Measurements from ENCODE around the gene POT1.

The POT1 gene

DNA sequence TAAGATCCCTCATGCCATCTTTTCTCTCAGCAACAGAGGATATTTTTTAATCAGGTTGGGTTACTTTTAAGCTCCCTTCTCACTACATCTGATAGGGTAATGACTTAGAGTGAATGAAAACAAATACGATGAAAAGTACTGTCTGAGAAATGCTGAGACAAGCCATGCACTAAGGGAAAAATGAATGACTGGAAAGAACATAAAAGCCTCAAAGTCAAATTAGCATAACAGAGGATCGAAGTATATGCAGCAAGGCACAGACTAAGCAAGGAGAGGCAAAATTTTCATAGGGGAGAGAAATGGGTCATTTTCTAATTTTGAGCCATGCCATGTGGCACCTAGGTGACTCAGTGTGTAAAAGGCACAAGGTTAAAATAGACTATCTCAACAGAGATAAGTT lies 8.5 kb upstream of the POT1 start:
- H3K9me3 ChIP-seq (ENCODE audit: control insufficient read depth, insufficient read depth, low read length), result no peaks in the 10 kb centered on the region
- H3K4me1 ChIP-seq (ENCODE audit: control insufficient read depth, insufficient read depth, low read length), result no peaks in the 10 kb centered on the region
- DNase-seq (ENCODE audit: low read depth, low spot score), result no peak
- H3K4me3 ChIP-seq (ENCODE audit: low read length), result no peak overlapping the region
- WGBS (ENCODE audit: insufficient coverage, insufficient read length), result no CpG with 5 or more reads among the region's 2 CpGs
- H3K36me3 ChIP-seq (ENCODE audit: control insufficient read depth, insufficient read depth, low read length), result no peaks in the 10 kb centered on the region
- H3K27me3 ChIP-seq (ENCODE audit: control insufficient read depth, insufficient read depth, low read length), result no peaks in the 10 kb centered on the region
- H3K27ac ChIP-seq (ENCODE audit: low read length), result no peak overlapping the region

DNA sequence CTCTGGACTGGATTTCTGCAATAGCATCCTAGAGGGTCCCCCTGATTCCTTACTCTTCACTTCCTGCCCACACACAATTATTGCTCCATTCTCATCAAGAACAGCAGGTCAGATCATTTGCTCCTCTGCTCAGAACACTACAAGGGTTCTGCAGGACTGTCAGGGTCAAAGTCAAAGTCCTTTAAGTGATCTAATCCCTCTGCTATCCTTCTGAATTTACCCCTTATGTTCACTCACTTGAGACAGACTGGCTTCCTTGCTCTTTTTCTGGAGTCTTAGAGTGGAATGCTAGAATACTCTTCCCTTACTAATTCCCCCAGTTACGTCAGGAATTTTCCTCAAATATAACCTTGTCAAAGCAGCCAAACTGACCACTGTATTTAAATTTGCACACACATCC lies 7.5 kb upstream of the POT1 start:
- no CpG with 5 or more reads among the region's 1 CpG for WGBS (ENCODE audit: insufficient coverage, insufficient read length)
- Histone ChIP-seq H3K9me3 (ENCODE audit: control insufficient read depth, insufficient read depth, low read length) (no peaks in the 10 kb centered on the region), H3K4me1 (ENCODE audit: control insufficient read depth, insufficient read depth, low read length) (no peaks in the 10 kb centered on the region), H3K36me3 (ENCODE audit: control insufficient read depth, insufficient read depth, low read length) (no peaks in the 10 kb centered on the region), H3K4me3 (ENCODE audit: low read length) (no peak overlapping the region), H3K27me3 (ENCODE audit: control insufficient read depth, insufficient read depth, low read length) (no peaks in the 10 kb centered on the region), H3K27ac (ENCODE audit: low read length) (no peak overlapping the region)
- no peak for DNase-seq (ENCODE audit: low read depth, low spot score)

DNA sequence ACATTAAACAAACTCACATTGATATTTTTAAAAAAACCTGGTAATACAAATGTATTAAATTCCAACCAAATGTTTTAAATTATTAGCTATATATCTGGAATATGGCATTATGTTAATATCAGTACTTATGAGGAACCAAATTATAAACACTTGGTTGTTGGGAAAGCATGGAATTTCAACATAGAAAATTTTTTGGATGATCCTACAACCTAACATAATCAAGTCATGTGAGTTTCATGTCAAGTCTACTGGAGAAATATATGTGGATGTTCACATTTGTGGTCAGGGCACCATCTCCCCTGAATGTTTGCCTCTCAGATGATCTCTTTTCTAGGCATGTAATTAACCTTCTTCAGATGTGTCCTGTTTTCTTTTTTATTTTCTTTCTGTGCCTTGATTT lies 5.2 kb upstream of the POT1 start:
- Histone ChIP-seq H3K4me3 (ENCODE audit: low read length) (no peak overlapping the region), H3K9me3 (ENCODE audit: control insufficient read depth, insufficient read depth, low read length) (no peaks in the 10 kb centered on the region), H3K27me3 (ENCODE audit: control insufficient read depth, insufficient read depth, low read length) (no peaks in the 10 kb centered on the region), H3K36me3 (ENCODE audit: control insufficient read depth, insufficient read depth, low read length) (no peaks in the 10 kb centered on the region), H3K27ac (ENCODE audit: low read length) (no peak overlapping the region), H3K4me1 (ENCODE audit: control insufficient read depth, insufficient read depth, low read length) (no peaks in the 10 kb centered on the region)
- DNase-seq (ENCODE audit: low read depth, low spot score), result no peak

DNA sequence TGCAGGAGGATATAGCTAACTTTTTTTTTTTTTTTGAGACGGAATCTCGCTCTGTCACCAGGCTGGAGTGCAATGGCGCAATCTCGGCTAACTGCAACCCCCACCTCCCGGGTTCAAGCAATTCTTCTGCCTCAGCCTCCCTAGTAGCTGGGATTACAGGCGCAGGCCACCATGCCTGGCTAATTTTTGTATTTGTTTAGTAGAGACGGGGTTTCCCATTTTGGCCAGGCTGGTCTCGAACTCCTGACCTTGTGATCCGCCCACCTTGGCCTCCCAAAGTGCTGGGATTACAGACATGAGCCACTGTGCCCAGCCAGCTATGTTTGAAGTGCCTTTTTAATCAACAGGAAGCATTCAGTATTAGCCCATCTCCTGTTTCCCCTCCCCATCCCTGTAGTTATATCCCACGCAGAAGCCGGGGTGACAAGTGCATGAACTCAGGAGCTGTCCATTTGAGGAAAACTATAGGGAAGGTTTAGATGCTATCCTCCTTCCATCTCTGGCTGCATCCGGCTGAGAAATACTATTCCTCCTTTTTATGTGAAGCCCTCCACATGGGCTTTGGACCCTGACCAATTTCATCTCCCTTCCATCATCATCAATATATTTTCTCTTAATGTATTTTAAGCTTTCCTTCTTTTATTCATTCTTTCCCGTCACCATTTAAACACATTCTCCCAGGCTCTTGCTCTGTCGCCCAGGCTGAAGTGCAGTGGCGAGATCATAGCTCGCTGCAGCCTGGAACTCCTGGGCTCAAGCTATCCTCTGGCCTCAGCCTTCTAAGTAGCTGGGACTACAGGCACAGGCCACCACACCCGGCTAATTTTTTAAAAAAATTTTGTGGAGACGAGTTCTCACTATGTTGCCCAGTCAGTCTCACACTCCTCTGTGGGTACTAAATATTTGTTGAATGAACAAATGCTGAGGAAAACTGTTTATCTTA lies 1.3 kb upstream of the POT1 start:
- DNase-seq (ENCODE audit: low read depth, low spot score), result no peak
- no peak overlapping the region for H3K4me3 ChIP-seq (ENCODE audit: low read length)
- no peaks in the 10 kb centered on the region for H3K36me3 ChIP-seq (ENCODE audit: control insufficient read depth, insufficient read depth, low read length)
- whole genome bisulfite sequencing (ENCODE audit: insufficient coverage, insufficient read length), result 100% methylated on average over 1 of the region's 18 CpGs
- no peaks in the 10 kb centered on the region for H3K4me1 ChIP-seq (ENCODE audit: control insufficient read depth, insufficient read depth, low read length)
- H3K9me3 ChIP-seq (ENCODE audit: control insufficient read depth, insufficient read depth, low read length), result no peaks in the 10 kb centered on the region
- H3K27me3 ChIP-seq (ENCODE audit: control insufficient read depth, insufficient read depth, low read length), result no peaks in the 10 kb centered on the region
- H3K27ac ChIP-seq (ENCODE audit: low read length), result no peak overlapping the region

DNA sequence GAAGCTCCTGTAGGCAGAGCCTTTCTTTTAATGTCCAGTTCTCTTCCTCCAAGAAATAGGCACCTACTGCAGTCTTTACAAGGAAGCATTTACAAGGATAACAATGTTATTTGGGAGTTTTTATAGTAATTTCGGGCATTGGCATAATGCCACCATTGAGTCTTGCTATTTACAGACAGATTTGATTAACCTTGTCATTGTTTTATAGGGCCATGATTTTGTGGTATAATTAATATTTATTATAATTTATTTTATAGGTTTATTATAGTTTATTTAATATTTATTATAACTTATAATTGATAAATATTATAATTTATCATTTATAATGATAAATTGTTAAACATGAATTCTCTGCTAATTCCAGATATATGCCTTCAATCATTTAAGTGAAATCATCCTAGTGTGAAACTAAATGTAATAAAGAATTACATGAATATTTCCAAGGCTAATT lies 573 bp upstream of the POT1 start:
- H3K4me3 ChIP-seq (ENCODE audit: low read length), result no peak overlapping the region; the same call in 1 of the 2 replicates

DNA sequence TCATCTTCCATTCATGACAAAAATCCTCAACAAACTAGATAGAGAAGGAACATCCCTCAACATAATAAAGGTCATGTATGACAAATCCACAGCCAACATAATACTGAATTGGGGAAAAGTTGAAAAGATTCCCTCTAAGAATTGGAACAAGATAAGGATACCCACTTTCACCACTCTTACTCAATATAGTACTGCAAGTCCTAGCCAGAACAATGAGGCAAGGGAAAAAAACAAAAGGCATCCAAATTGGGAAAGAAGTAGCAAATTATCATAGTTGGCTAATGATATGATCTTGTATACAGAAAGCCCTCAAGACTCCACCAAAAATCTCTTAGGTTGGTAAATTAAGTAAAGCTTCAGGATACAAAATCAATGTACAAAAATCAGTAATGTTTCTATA lies 4.7 kb downstream of the POT1 start:
- DNase-seq (ENCODE audit: low read depth, low spot score), result no peak
- H3K4me3 ChIP-seq (ENCODE audit: low read length), result no peak overlapping the region
- H3K27ac ChIP-seq (ENCODE audit: low read length), result no peak overlapping the region
- H3K27me3 ChIP-seq (ENCODE audit: control insufficient read depth, insufficient read depth, low read length), result no peaks in the 10 kb centered on the region
- no peaks in the 10 kb centered on the region for H3K36me3 ChIP-seq (ENCODE audit: control insufficient read depth, insufficient read depth, low read length)
- H3K4me1 ChIP-seq (ENCODE audit: control insufficient read depth, insufficient read depth, low read length), result no peaks in the 10 kb centered on the region
- H3K9me3 ChIP-seq (ENCODE audit: control insufficient read depth, insufficient read depth, low read length), result no peaks in the 10 kb centered on the region

More for the DNA sequence above, 573 bp upstream of the POT1 start:
- H3K9me3 ChIP-seq (ENCODE audit: control insufficient read depth, insufficient read depth, low read length), result no peaks in the 10 kb centered on the region
- H3K36me3 ChIP-seq (ENCODE audit: control insufficient read depth, insufficient read depth, low read length), result no peaks in the 10 kb centered on the region
- DNase-seq (ENCODE audit: low read depth, low spot score), result no peak
- H3K27ac ChIP-seq (ENCODE audit: low read length), result no peak overlapping the region
- no peaks in the 10 kb centered on the region for H3K4me1 ChIP-seq (ENCODE audit: control insufficient read depth, insufficient read depth, low read length)
- no CpG with 5 or more reads among the region's 1 CpG for WGBS (ENCODE audit: insufficient coverage, insufficient read length)
- H3K27me3 ChIP-seq (ENCODE audit: control insufficient read depth, insufficient read depth, low read length), result no peaks in the 10 kb centered on the region

DNA sequence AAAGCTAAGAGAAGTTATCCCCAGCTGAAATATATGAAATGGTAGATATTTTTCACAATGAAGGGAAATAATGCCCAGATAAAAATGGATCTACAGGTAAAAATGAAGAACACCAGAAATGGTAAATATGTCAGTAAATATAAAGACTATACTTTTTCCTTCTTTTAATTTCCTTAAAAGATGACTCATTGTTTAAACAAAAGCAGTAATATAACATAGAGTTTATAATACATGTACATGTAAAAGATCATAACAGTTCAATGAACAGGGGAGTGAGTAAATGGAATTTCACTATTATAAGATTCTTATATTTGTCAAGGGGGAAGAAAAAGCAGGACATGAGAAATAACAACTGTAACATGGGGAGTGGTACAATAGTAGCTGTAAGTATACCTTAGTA lies 7.4 kb downstream of the POT1 start:
- no peak for DNase-seq (ENCODE audit: low read depth, low spot score)
- Histone ChIP-seq H3K4me3 (ENCODE audit: low read length) (no peak overlapping the region), H3K4me1 (ENCODE audit: control insufficient read depth, insufficient read depth, low read length) (peaks cover 1% of the 10 kb centered on the region; the same call in 1 of the 2 replicates), H3K27ac (ENCODE audit: low read length) (no peak overlapping the region), H3K36me3 (ENCODE audit: control insufficient read depth, insufficient read depth, low read length) (no peaks in the 10 kb centered on the region), H3K9me3 (ENCODE audit: control insufficient read depth, insufficient read depth, low read length) (no peaks in the 10 kb centered on the region), H3K27me3 (ENCODE audit: control insufficient read depth, insufficient read depth, low read length) (no peaks in the 10 kb centered on the region)

DNA sequence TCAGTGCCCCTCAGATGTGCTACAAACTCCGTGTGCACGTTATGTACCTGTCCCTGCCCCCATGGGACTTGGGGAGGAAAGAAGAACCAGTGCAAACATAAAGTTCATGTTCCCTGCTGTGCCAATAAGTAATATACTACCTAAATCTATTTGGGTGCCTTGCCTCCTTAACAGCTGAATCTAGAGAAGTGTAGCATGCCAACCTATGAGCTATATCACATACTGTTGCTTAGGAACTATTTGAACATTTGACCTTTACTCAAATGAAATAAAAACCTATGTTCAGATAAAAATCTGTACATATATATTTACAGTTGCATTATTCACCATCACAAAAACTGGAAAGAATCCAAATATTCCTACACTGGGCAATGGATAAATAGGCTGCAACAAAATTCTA lies 9.8 kb downstream of the POT1 start:
- H3K4me3 ChIP-seq (ENCODE audit: low read length), result no peak overlapping the region
- no peaks in the 10 kb centered on the region for H3K9me3 ChIP-seq (ENCODE audit: control insufficient read depth, insufficient read depth, low read length)
- no peak for DNase-seq (ENCODE audit: low read depth, low spot score)
- no peaks in the 10 kb centered on the region for H3K36me3 ChIP-seq (ENCODE audit: control insufficient read depth, insufficient read depth, low read length)
- no peak overlapping the region for H3K27ac ChIP-seq (ENCODE audit: low read length)
- no peaks in the 10 kb centered on the region for H3K27me3 ChIP-seq (ENCODE audit: control insufficient read depth, insufficient read depth, low read length)
- H3K4me1 ChIP-seq (ENCODE audit: control insufficient read depth, insufficient read depth, low read length), result peaks cover 1% of the 10 kb centered on the region; the same call in 1 of the 2 replicates
- WGBS (ENCODE audit: insufficient coverage, insufficient read length), result no CpG with 5 or more reads among the region's 2 CpGs

DNA sequence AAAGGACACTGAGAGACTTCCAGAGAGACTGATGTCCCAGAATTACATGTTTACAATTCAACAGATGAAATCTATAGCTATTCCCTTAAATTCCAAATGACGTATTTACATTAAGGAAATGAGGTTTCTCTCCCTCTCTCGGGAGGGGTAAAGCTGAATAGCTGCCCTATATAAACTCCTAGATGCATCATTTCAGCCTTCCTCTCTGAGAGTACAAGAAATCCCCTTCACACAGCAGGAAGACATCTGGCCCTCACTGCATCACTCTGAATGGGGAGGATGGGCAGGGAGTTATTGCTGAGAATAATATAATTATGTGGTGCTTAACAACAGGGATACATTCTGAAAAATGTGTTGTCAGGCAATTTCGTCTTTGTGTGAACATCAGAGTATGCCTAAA lies 11.0 kb downstream of the POT1 start:
- Histone ChIP-seq H3K9me3 (ENCODE audit: control insufficient read depth, insufficient read depth, low read length) (no peaks in the 10 kb centered on the region), H3K36me3 (ENCODE audit: control insufficient read depth, insufficient read depth, low read length) (no peaks in the 10 kb centered on the region), H3K27me3 (ENCODE audit: control insufficient read depth, insufficient read depth, low read length) (no peaks in the 10 kb centered on the region), H3K4me3 (ENCODE audit: low read length) (no peak overlapping the region), H3K4me1 (ENCODE audit: control insufficient read depth, insufficient read depth, low read length) (peaks cover 1% of the 10 kb centered on the region; the same call in 1 of the 2 replicates), H3K27ac (ENCODE audit: low read length) (no peak overlapping the region)
- DNase-seq (ENCODE audit: low read depth, low spot score), result no peak
- no CpG with 5 or more reads among the region's 3 CpGs for WGBS (ENCODE audit: insufficient coverage, insufficient read length)

DNA sequence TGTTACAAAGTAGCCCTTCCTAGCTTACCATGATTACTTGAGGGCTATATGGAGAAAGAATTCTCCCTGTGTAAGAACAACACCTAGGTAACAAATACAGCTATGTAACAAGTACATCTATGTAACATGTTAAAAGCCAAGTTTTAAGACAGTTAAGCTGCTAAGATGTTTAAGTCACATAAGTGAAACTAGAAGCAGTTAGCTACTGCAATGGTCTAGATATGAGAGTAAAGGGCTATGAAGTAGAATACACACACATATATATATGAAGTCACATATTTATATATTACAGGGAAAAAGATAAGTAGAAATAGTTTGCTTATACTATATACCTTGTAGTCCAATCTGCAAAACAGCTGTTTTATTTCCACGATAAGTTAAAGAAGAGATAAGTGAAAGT lies 14.4 kb downstream of the POT1 start:
- H3K4me1 ChIP-seq (ENCODE audit: control insufficient read depth, insufficient read depth, low read length), result peaks cover 1% of the 10 kb centered on the region; the same call in 1 of the 2 replicates
- no peaks in the 10 kb centered on the region for H3K36me3 ChIP-seq (ENCODE audit: control insufficient read depth, insufficient read depth, low read length)
- no CpG with 5 or more reads among the region's 1 CpG for WGBS (ENCODE audit: insufficient coverage, insufficient read length)
- no peaks in the 10 kb centered on the region for H3K27me3 ChIP-seq (ENCODE audit: control insufficient read depth, insufficient read depth, low read length)
- no peaks in the 10 kb centered on the region for H3K9me3 ChIP-seq (ENCODE audit: control insufficient read depth, insufficient read depth, low read length)
- no peak overlapping the region for H3K4me3 ChIP-seq (ENCODE audit: low read length)
- no peak overlapping the region for H3K27ac ChIP-seq (ENCODE audit: low read length)
- no peak for DNase-seq (ENCODE audit: low read depth, low spot score)

DNA sequence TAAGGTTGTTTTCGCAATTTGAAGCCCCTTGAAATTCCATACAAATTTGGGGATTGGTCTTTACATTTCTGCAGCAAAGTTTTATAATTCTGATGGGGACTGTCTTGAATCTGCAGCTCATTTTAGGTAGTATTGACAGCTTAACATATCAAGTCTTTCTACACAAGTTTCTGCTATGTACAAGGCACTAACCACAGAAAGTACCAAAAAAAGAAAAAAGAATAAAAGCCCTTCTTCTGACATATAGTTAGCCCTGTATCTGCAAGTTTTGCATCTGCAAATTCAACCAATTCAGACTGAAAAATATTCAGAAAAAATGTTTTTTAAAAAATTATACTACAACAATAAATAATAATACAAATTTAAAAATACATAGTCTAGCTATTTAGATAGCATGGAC lies 15.3 kb downstream of the POT1 start:
- no peak overlapping the region for H3K4me3 ChIP-seq (ENCODE audit: low read length)
- H3K4me1 ChIP-seq (ENCODE audit: control insufficient read depth, insufficient read depth, low read length), result peaks cover 1% of the 10 kb centered on the region; the same call in 1 of the 2 replicates
- H3K27me3 ChIP-seq (ENCODE audit: control insufficient read depth, insufficient read depth, low read length), result no peaks in the 10 kb centered on the region
- WGBS (ENCODE audit: insufficient coverage, insufficient read length), result no CpG with 5 or more reads among the region's 1 CpG
- H3K36me3 ChIP-seq (ENCODE audit: control insufficient read depth, insufficient read depth, low read length), result no peaks in the 10 kb centered on the region
- DNase-seq (ENCODE audit: low read depth, low spot score), result no peak
- no peaks in the 10 kb centered on the region for H3K9me3 ChIP-seq (ENCODE audit: control insufficient read depth, insufficient read depth, low read length)
- no peak overlapping the region for H3K27ac ChIP-seq (ENCODE audit: low read length)
